Globus pallidus (tissue), 1 donor: ENCODE data around the gene FGF21.

Source experiments
- DNase-seq: peaks from one replicate; pipeline ENCODE4 v3.0.0-alpha.2; 2015; ENCODE audit warnings: low spot score

Gene FGF21

GRCh38 chr19:48728911-48729664 lies 26.2 kb upstream of the FGF21 start:
- DNase-seq = no peak

- no peak for DNase-seq
Observed at GRCh38 chr19:48731452-48731851, 23.9 kb upstream of the FGF21 start.

- DNase-seq = no peak
Observed at GRCh38 chr19:48734625-48735024, 20.7 kb upstream of the FGF21 start.

- no peak for DNase-seq
Observed at GRCh38 chr19:48735031-48735615, 20.2 kb upstream of the FGF21 start.

GRCh38 chr19:48737360-48737998 lies 17.8 kb upstream of the FGF21 start:
- no peak for DNase-seq

GRCh38 chr19:48738557-48739403 lies 16.5 kb upstream of the FGF21 start:
- peak; percentile 67 for DNase-seq

- no peak for DNase-seq
Observed at GRCh38 chr19:48739404-48740163, 15.7 kb upstream of the FGF21 start.

GRCh38 chr19:48740164-48740972 lies 15.0 kb upstream of the FGF21 start, which contains the start of gene RASIP1:
RASIP1 (minus strand) TSS chr19:48740610; CDS start chr19:48740282, 328 bp downstream.
- no peak for DNase-seq

- no peak for DNase-seq
Observed at GRCh38 chr19:48741129-48741999, 14.0 kb upstream of the FGF21 start.

- DNase-seq = no peak
Observed at GRCh38 chr19:48742096-48742495, 13.2 kb upstream of the FGF21 start.

GRCh38 chr19:48745208-48745995 lies 9.9 kb upstream of the FGF21 start:
- peak; percentile 79 for DNase-seq

GRCh38 chr19:48746110-48746509 lies 9.2 kb upstream of the FGF21 start:
- no peak for DNase-seq

- DNase-seq = peak; percentile 88
Observed at GRCh38 chr19:48746738-48747575, 8.4 kb upstream of the FGF21 start, which contains the start of gene IZUMO1. IZUMO1 (minus strand) TSS chr19:48746909; CDS start chr19:48745859, 1,050 bp downstream.

- DNase-seq = no peak
Observed at GRCh38 chr19:48749571-48750198, 5.6 kb upstream of the FGF21 start.

GRCh38 chr19:48750351-48750750 lies 5.0 kb upstream of the FGF21 start:
- DNase-seq = no peak

GRCh38 chr19:48750771-48751504 lies 4.4 kb upstream of the FGF21 start:
- DNase-seq = no peak
